Measurements from ENCODE around the gene TP53I13. TPM values are rescaled to one million over a fixed set of nuclear protein-coding genes. Genes with fewer than 3 reads are reported as not detected.

TP53I13 gene
- total and polyA plus RNA-seq, 4 experiments from 2014 or later, result 31.5 to 158 (median 98.1) TPM

DNA sequence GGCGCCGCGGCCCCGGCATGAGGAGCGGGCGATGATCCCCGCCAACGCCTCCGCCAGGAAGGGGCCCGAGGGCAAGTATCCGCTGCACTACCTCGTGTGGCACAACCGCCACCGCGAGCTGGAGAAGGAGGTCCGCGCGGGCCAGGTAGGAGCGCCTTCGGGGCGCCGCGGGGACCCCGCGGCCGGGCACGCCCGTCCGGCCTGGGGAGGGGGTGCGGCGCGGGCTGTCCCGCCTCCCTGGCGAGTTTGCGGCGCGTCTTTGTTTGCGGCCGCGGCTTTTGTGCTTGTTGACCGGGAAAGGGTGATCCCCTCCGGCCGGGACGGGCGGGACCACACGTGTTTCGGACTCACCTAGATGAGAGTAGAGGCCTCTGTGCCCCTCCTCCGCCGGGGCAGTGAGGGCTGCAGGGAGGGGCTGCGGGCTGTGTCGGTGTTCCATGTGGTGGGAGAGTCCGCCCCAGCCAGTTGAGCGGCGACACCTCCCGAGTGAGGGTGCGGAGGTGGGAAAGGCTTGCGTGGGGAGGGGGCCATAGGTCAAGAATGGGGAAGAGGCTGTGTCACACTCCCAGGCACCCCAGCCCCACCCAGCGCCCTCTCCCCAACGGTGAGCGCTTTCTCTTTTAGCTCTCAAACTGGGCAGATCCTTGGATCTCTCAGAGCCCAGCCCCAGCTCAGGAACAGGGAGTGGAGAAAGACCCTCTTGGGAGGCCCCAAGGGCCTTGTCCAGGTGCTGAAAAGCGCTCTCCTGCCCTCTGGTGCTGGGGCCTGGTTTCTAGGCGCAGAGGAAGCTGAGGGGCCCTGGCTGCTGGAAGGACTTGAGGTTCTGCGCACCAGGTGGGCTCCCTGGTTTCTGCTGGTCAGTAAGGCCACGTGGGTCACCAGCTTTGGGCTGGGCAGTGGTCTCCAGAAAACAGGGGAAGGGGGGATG, 25.4 kb downstream of the TP53I13 start:
- POLR2A ChIA-PET (ENCODE audit: partially characterized antibody), result interaction anchor here (0.7 to 6.0 kb wide), 5 partner anchors 15 to 26 kb away, joined by 3 to 109 read pairs (median 21); partner anchors contain the start of genes ABHD15 and TP53I13
- Mint-ChIP-seq H3K27ac (peak overlapping the region in 1 of 7 donors; percentile 63), H3K4me1 (peaks cover 13 to 32% (median 24%) of the 10 kb centered on the region in 4 donors), H3K36me3 (peaks cover 0 to 3% of the 10 kb centered on the region in 2 donors), H3K27me3 (no peaks in the 10 kb centered on the region), H3K4me3 (peak overlapping the region; percentile 69 to 86 (median 74)), H3K9me3 (no peaks in the 10 kb centered on the region)
- no peaks in the 10 kb centered on the region for H3K9me3 ChIP-seq (ENCODE audit: control insufficient read depth in 1 of 2, low read length in 2 of 2)
- intact Hi-C loops (cut with micrococcal nuclease), result no loop called here
- CTCF ChIA-PET (ENCODE audit: partially characterized antibody), result interaction anchor here (1.2 to 5.0 kb wide), 7 partner anchors 13 to 223 kb away, joined by 3 to 123 read pairs (median 20); partner anchors contain the start of genes ABHD15 and TP53I13
- H3K27me3 ChIP-seq (ENCODE audit: insufficient read depth, low read length), result no peaks in the 10 kb centered on the region
- peaks cover 43% of the 10 kb centered on the region for H3K4me1 ChIP-seq (ENCODE audit: insufficient read depth, low read length)
- no peak overlapping the region for H3K27ac ChIP-seq (ENCODE audit: low read depth, low read length)
- DNase-seq, result no peak
- no peaks in the 10 kb centered on the region for H3K36me3 ChIP-seq (ENCODE audit: insufficient read depth, low read length)
- peak overlapping the region in 1 of 2 donors; percentile 54 for H3K4me3 ChIP-seq (ENCODE audit: low read length in 2 of 2)

DNA sequence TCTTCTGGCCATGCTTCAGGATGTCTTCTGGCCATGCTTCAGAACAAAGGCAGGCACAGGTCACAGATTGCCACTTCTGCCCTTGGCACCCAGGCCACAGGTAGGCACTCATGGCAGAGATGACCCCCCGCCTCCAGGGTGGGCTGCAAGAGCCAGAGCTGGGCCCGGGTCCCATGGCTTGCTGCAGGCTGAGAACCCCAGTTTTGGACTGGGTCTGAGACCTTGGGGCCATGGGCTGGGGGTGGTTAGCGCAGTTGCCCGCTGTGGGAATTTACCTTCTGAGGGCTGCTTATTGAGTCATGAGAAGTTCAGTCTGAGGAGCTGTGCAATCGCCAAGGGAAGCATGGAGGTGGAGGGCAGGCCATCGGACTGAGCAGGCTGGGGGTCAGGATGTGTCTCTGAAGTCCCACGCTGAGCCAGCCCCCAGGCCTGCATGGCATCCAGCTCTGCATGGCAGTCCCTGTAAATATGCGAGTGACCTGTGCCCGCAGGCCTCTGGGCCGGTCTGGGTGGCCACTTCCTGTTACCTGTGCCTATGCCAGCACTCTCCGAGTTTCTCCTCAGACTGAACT, 26.1 kb downstream of the TP53I13 start:
- intact Hi-C loops (cut with micrococcal nuclease), result no loop called here
- DNase-seq, result no peak
- Histone ChIP-seq H3K27me3 (ENCODE audit: insufficient read depth, low read length) (no peaks in the 10 kb centered on the region), H3K27ac (ENCODE audit: low read depth, low read length) (no peak overlapping the region), H3K4me3 (ENCODE audit: low read length in 2 of 2) (no peak overlapping the region), H3K4me1 (ENCODE audit: insufficient read depth, low read length) (peaks cover 43% of the 10 kb centered on the region), H3K9me3 (ENCODE audit: control insufficient read depth in 1 of 2, low read length in 2 of 2) (no peaks in the 10 kb centered on the region), H3K36me3 (ENCODE audit: insufficient read depth, low read length) (no peaks in the 10 kb centered on the region)
- Mint-ChIP-seq H3K27ac (peak overlapping the region in 3 of 7 donors; percentile 13 to 63 (median 23)), H3K4me1 (peaks cover 13 to 32% (median 24%) of the 10 kb centered on the region in 4 donors), H3K36me3 (peaks cover 0 to 3% of the 10 kb centered on the region in 2 donors), H3K9me3 (no peaks in the 10 kb centered on the region), H3K27me3 (no peaks in the 10 kb centered on the region), H3K4me3 (peak overlapping the region; percentile 69 to 86 (median 74))
- CTCF ChIA-PET (ENCODE audit: partially characterized antibody), result interaction anchor here (1.2 to 5.0 kb wide), 5 partner anchors 14 to 27 kb away, joined by 3 to 123 read pairs (median 36); partner anchors contain the start of genes ABHD15 and TP53I13
- POLR2A ChIA-PET (ENCODE audit: partially characterized antibody), result interaction anchor here (4.8 to 6.0 kb wide), 2 partner anchors 21 to 27 kb away, joined by 68 to 109 read pairs; partner anchors contain the start of genes ABHD15 and TP53I13

- peaks cover 36% of the 10 kb centered on the region for H3K4me1 ChIP-seq (ENCODE audit: insufficient read depth, low read length)
- intact Hi-C loops (cut with micrococcal nuclease), result no loop called here
- H3K36me3 ChIP-seq (ENCODE audit: insufficient read depth, low read length), result no peaks in the 10 kb centered on the region
- no peak overlapping the region for H3K4me3 ChIP-seq (ENCODE audit: low read length in 2 of 2)
- DNase-seq, result no peak
- peaks cover 0 to 1% of the 10 kb centered on the region in 2 donors for H3K36me3 Mint-ChIP-seq
- H3K27me3 ChIP-seq (ENCODE audit: insufficient read depth, low read length), result no peaks in the 10 kb centered on the region
- H3K9me3 ChIP-seq (ENCODE audit: control insufficient read depth in 1 of 2, low read length in 2 of 2), result no peaks in the 10 kb centered on the region
- H3K27me3 Mint-ChIP-seq, result no peaks in the 10 kb centered on the region
- peak overlapping the region; percentile 40 to 76 (median 56) for H3K4me3 Mint-ChIP-seq
- no peak overlapping the region for H3K27ac ChIP-seq (ENCODE audit: low read depth, low read length)
- POLR2A ChIA-PET (ENCODE audit: partially characterized antibody), result interaction anchor here (4.8 to 6.0 kb wide), 2 partner anchors 20 to 27 kb away, joined by 68 to 109 read pairs; partner anchors contain the start of genes ABHD15 and TP53I13
- H3K27ac Mint-ChIP-seq, result no peak overlapping the region
- no peaks in the 10 kb centered on the region for H3K9me3 Mint-ChIP-seq
- CTCF ChIA-PET (ENCODE audit: partially characterized antibody), result interaction anchor here (1.6 to 5.0 kb wide), 3 partner anchors 15 to 26 kb away, joined by 6 to 105 read pairs (median 36); partner anchors contain the start of genes ABHD15 and TP53I13
- H3K4me1 Mint-ChIP-seq, result peaks cover 8 to 26% (median 19%) of the 10 kb centered on the region in 4 donors
Measured at GRCh38 chr17:29595107-29595942, 26.8 kb downstream of the TP53I13 start.

GRCh38 chr17:29595943-29596774, 27.7 kb downstream of the TP53I13 start:
- Histone ChIP-seq H3K36me3 (ENCODE audit: insufficient read depth, low read length) (no peaks in the 10 kb centered on the region), H3K4me3 (ENCODE audit: low read length in 2 of 2) (no peak overlapping the region), H3K9me3 (ENCODE audit: control insufficient read depth in 1 of 2, low read length in 2 of 2) (no peaks in the 10 kb centered on the region), H3K4me1 (ENCODE audit: insufficient read depth, low read length) (peaks cover 28% of the 10 kb centered on the region), H3K27ac (ENCODE audit: low read depth, low read length) (no peak overlapping the region), H3K27me3 (ENCODE audit: insufficient read depth, low read length) (no peaks in the 10 kb centered on the region)
- peak overlapping the region in 1 of 7 donors; percentile 37 for H3K27ac Mint-ChIP-seq
- no peaks in the 10 kb centered on the region for H3K9me3 Mint-ChIP-seq
- ChIA-PET POLR2A (ENCODE audit: partially characterized antibody) (interaction anchor here (6.0 kb wide), 1 partner anchor 28 kb away, joined by 68 read pairs; the partner anchor contains the start of genes ABHD15 and TP53I13), CTCF (ENCODE audit: partially characterized antibody) (no interaction called here)
- intact Hi-C loops (cut with micrococcal nuclease), result no loop called here
- H3K36me3 Mint-ChIP-seq, result peaks cover 0 to 1% of the 10 kb centered on the region in 2 donors
- no peak overlapping the region for H3K4me3 Mint-ChIP-seq
- peaks cover 4 to 18% (median 12%) of the 10 kb centered on the region in 4 donors for H3K4me1 Mint-ChIP-seq
- no peaks in the 10 kb centered on the region for H3K27me3 Mint-ChIP-seq
- no peak for DNase-seq

DNA sequence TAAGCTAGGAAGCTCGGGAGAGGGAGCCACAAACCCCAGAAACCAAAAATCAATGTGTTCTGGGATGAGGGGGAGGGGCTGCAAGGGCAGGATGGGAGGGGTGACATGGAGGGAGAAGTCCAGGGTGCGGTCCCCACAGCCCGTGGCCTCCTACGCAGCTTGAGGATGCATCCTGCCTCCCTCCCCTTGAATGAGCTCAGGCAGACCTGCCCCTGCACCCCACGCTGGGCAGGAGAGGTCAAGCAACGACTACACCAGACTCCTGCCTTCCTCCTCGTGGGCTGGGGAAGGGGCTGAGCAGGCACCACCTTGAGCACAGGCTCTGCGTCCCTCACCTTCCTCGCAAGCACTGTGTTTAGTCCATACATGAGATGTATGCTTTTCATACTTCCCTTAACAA, 28.3 kb downstream of the TP53I13 start:
- Histone ChIP-seq H3K4me1 (ENCODE audit: insufficient read depth, low read length) (peaks cover 21% of the 10 kb centered on the region), H3K27ac (ENCODE audit: low read depth, low read length) (no peak overlapping the region), H3K4me3 (ENCODE audit: low read length in 2 of 2) (no peak overlapping the region), H3K27me3 (ENCODE audit: insufficient read depth, low read length) (no peaks in the 10 kb centered on the region), H3K9me3 (ENCODE audit: control insufficient read depth in 1 of 2, low read length in 2 of 2) (no peaks in the 10 kb centered on the region), H3K36me3 (ENCODE audit: insufficient read depth, low read length) (no peaks in the 10 kb centered on the region)
- intact Hi-C loops (cut with micrococcal nuclease), result no loop called here
- Mint-ChIP-seq H3K27me3 (no peaks in the 10 kb centered on the region), H3K27ac (no peak overlapping the region), H3K36me3 (peaks cover 0 to 1% of the 10 kb centered on the region in 2 donors), H3K4me1 (peaks cover 0 to 11% (median 7%) of the 10 kb centered on the region in 4 donors), H3K9me3 (no peaks in the 10 kb centered on the region), H3K4me3 (no peak overlapping the region)
- CTCF ChIA-PET (ENCODE audit: partially characterized antibody), result interaction anchor here (1.0 to 1.2 kb wide), 3 partner anchors 17 to 21 kb away, joined by 3 read pairs; no protein-coding TSS in a partner anchor
- POLR2A ChIA-PET (ENCODE audit: partially characterized antibody), result no interaction called here
- DNase-seq, result no peak
